Measurements from ENCODE around the gene LTBP3. TPM values are rescaled to one million over a fixed set of nuclear protein-coding genes. Genes with fewer than 3 reads are reported as not detected.

Gene LTBP3
- total and polyA plus RNA-seq, 2 donors (not counting 3 experiments of a cell fraction or from before 2014, with no cell fraction given), result 120 to 209 TPM

GRCh38 chr11:65524741-65525545 lies 33.2 kb downstream of the LTBP3 start, which contains the start of gene SCYL1:
Gene SCYL1, plus strand, starts transcription at chr11:65525083. Its CDS starts 71 bp downstream, at chr11:65525154.
- POLR2A ChIA-PET, result interaction anchor here (0.6 to 1.0 kb wide), 2 partner anchors 60 to 102 kb away, joined by 3 read pairs; partner anchors contain the start of gene NEAT1
- BruUV-seq (replicated peaks), result no TSS peak
- intact Hi-C loops (cut with micrococcal nuclease), result loop anchor here (1.0 kb wide), 1 partner anchor 15 kb away; no protein-coding TSS in a partner anchor
- CTCF ChIA-PET, result interaction anchor here (1.0 to 2.5 kb wide), 7 partner anchors 9 to 69 kb away, joined by 3 to 8 read pairs (median 6); partner anchors contain the start of genes EHBP1L1 and FAM89B
- Histone ChIP-seq H4K20me1 (replicated peaks; ENCODE audit: control insufficient read depth, extremely low read depth, insufficient read depth, low read length) (no peaks in the 10 kb centered on the region), H3K27me3 (ENCODE audit: control insufficient read depth in 2 of 2, insufficient read depth in 2 of 2, low read length in 2 of 2) (no peaks in the 10 kb centered on the region), H3K9ac (replicated peaks; ENCODE audit: extremely low read depth, insufficient read depth, low read length) (peak within 1 kb of the TSS; percentile 91), H2AFZ (ENCODE audit: low read depth, low read length) (peak within 1 kb of the TSS; percentile 74), H3K79me2 (ENCODE audit: control insufficient read depth, insufficient read depth, low read length) (peaks cover 21% of the 10 kb centered on the region), H3K4me3 (replicated peaks in 1 of 3; ENCODE audit: insufficient read depth in 1 of 3, low read depth in 1 of 3, low read length in 3 of 3) (peak within 1 kb of the TSS; percentile 39 to 99 (median 54)), H3K4me1 (ENCODE audit: control insufficient read depth, extremely low read depth, insufficient read depth, low read length) (peaks cover 11% of the 10 kb centered on the region), H3K9me3 (replicated peaks; ENCODE audit: control insufficient read depth, insufficient read depth, low read length) (no peaks in the 10 kb centered on the region), H3K4me2 (ENCODE audit: insufficient read depth, low read length) (peak within 1 kb of the TSS; percentile 57), H3K36me3 (ENCODE audit: control insufficient read depth in 2 of 2, extremely low read depth in 1 of 2, insufficient read depth in 2 of 2, low read length in 2 of 2) (peaks cover 5 to 17% of the 10 kb centered on the region in 2 experiments), H3K27ac (ENCODE audit: insufficient read depth, low read depth, low read length) (peak within 1 kb of the TSS; percentile 60), H3K9me1 (replicated peaks; ENCODE audit: control insufficient read depth, extremely low read depth, insufficient read depth, low read length) (no peaks in the 10 kb centered on the region)
- peak; percentile 26 for TF ChIP-seq MAX (IDR thresholded peaks at IDR 0.05; ENCODE audit: insufficient read depth, insufficient read length)
- TF ChIP-seq CTCF (IDR thresholded peaks at IDR 0.05; ENCODE audit: extremely low read depth in 1 of 2, insufficient read depth in 1 of 2, low read depth in 1 of 2, low read length in 2 of 2), result no peak
- TF ChIP-seq POLR2A (IDR thresholded peaks at IDR 0.05; ENCODE audit: low read depth, low read length), result peak; percentile 60
- TF ChIP-seq POLR2AphosphoS5 (IDR thresholded peaks at IDR 0.05; ENCODE audit: insufficient read depth, low read depth, low read length), result peak; percentile 86
- dilution Hi-C loops (cut with MboI; ENCODE audit: extremely low pct_ligation_motif_present, low sequenced_read_pairs), result no loop called here
- FAIRE-seq (peak; percentile 72), DNase-seq (ENCODE audit: low read depth, low spot score) (peak; percentile 66)

All from endothelial cell of umbilical vein (primary cell).